Right lobe of liver (tissue), 4 donors: ENCODE results near the gene LCN9.

Experiments used
- CTCF ChIP-seq, 4 donors: fragments of 200-600 bp in 3 of 4; fragments of 450-650 bp in 1 of 4; IDR thresholded peaks; one replicate each; pipeline versions ENCODE4 v1.5.1 to v1.8.0; 2016 to 2022; ENCODE audit warnings: antibody characterized with exemption in 4 of 4, mild to moderate bottlenecking in 2 of 4
- POLR2A ChIP-seq: fragments of 450-650 bp; IDR thresholded peaks from one replicate; pipeline ENCODE4 v1.6.1; 2017; ENCODE audit warnings: antibody characterized with exemption, mild to moderate bottlenecking
- donor health status: DM: no; HTN: no; CAD: no.
- donor health status: DM: no; HTN: no; CAD: no.
- donor health status: DM: no; HTN: yes; CAD: no.

GRCh38 chr9:135671591-135672041, 8.5 kb downstream of the LCN9 start:
- TF ChIP-seq CTCF (IDR thresholded peaks at IDR 0.05) (no peak), POLR2A (no peak)
